Mesothelial cell of epicardium (in vitro differentiated cells): ENCODE results near the gene CACNA1E. TPM values are rescaled to one million over a fixed set of nuclear protein-coding genes. Genes with fewer than 3 reads are reported as not detected.

Experiments used
- DNase-seq, 2 experiments: peaks; one replicate each; pipeline ENCODE4 v3.0.0; 2021; ENCODE audit warnings: low spot score in 2 of 2; ENCODE audit not compliant: unreplicated experiment in 2 of 2
- H3K27ac Mint-ChIP-seq: 2 replicates; pipeline ENCODE4 v1.8.0; 2021; ENCODE audit warnings: mixed read lengths
- H3K27me3 Mint-ChIP-seq: 2 replicates; pipeline ENCODE4 v1.8.0; 2021; ENCODE audit warnings: low read depth, mixed read lengths
- H3K36me3 Mint-ChIP-seq: 2 replicates; pipeline ENCODE4 v1.8.0; 2021; ENCODE audit warnings: mixed read lengths
- H3K4me1 Mint-ChIP-seq: 2 replicates; pipeline ENCODE4 v1.8.0; 2021; ENCODE audit warnings: mixed read lengths
- H3K4me3 Mint-ChIP-seq: 2 replicates; pipeline ENCODE4 v1.8.0; 2021; ENCODE audit warnings: mild to moderate bottlenecking, moderate library complexity, mixed read lengths
- H3K9me3 Mint-ChIP-seq: 2 replicates; pipeline ENCODE4 v1.8.0; 2021; ENCODE audit warnings: mixed read lengths
- CTCF ChIP-seq: fragments of 200-600 bp; sonication (generic); IDR thresholded peaks from one replicate; pipeline ENCODE4 v1.5.0; 2021; ENCODE audit warnings: antibody characterized with exemption; ENCODE audit not compliant: unreplicated experiment
- total RNA-seq: library from RNA; stranded (reverse); gene quantifications from 3 replicates; pipeline ENCODE4 v1.2.1, GENCODE V29; 2021

The CACNA1E gene
- total RNA-seq, 1 donor from 2014 or later, result 0.60 TPM

GRCh38 chr1:181646710-181647109, 163.4 kb downstream of the CACNA1E start:
- TF ChIP-seq CTCF, result no peak
- Mint-ChIP-seq H3K4me1 (no peaks in the 10 kb centered on the region), H3K9me3 (no peaks in the 10 kb centered on the region), H3K27ac (no peak overlapping the region), H3K27me3 (peaks cover 47% of the 10 kb centered on the region), H3K4me3 (no peak overlapping the region), H3K36me3 (no peaks in the 10 kb centered on the region)
- DNase-seq, result no peak

- H3K9me3 Mint-ChIP-seq, result no peaks in the 10 kb centered on the region
- TF ChIP-seq CTCF, result no peak
- DNase-seq, result no peak
- no peak overlapping the region for H3K27ac Mint-ChIP-seq
- no peaks in the 10 kb centered on the region for H3K36me3 Mint-ChIP-seq
- no peaks in the 10 kb centered on the region for H3K4me1 Mint-ChIP-seq
- no peak overlapping the region for H3K4me3 Mint-ChIP-seq
- peaks cover 46% of the 10 kb centered on the region for H3K27me3 Mint-ChIP-seq
Measured at GRCh38 chr1:181647314-181648035, 164.2 kb downstream of the CACNA1E start.

GRCh38 chr1:181651276-181651675, 168.0 kb downstream of the CACNA1E start:
- Mint-ChIP-seq H3K27me3 (peaks cover 28% of the 10 kb centered on the region), H3K9me3 (peaks cover 13% of the 10 kb centered on the region), H3K4me1 (no peaks in the 10 kb centered on the region), H3K27ac (no peak overlapping the region), H3K4me3 (no peak overlapping the region), H3K36me3 (no peaks in the 10 kb centered on the region)
- no peak for TF ChIP-seq CTCF
- DNase-seq, result no peak

GRCh38 chr1:181655756-181656155, 172.4 kb downstream of the CACNA1E start:
- Mint-ChIP-seq H3K36me3 (no peaks in the 10 kb centered on the region), H3K9me3 (peaks cover 13% of the 10 kb centered on the region), H3K27me3 (peaks cover 8% of the 10 kb centered on the region), H3K27ac (no peak overlapping the region), H3K4me3 (no peak overlapping the region), H3K4me1 (no peaks in the 10 kb centered on the region)
- no peak for DNase-seq
- TF ChIP-seq CTCF, result no peak

- peaks cover 13% of the 10 kb centered on the region for H3K9me3 Mint-ChIP-seq
- peaks cover 9% of the 10 kb centered on the region for H3K27me3 Mint-ChIP-seq
- H3K4me1 Mint-ChIP-seq, result no peaks in the 10 kb centered on the region
- DNase-seq, result no peak
- no peak for TF ChIP-seq CTCF
- H3K27ac Mint-ChIP-seq, result no peak overlapping the region
- no peak overlapping the region for H3K4me3 Mint-ChIP-seq
- H3K36me3 Mint-ChIP-seq, result no peaks in the 10 kb centered on the region
Measured at GRCh38 chr1:181656491-181656890, 173.2 kb downstream of the CACNA1E start.
